CD14-positive monocyte (primary cell): ENCODE data around the gene ADAM23. TPM values are rescaled to one million over a fixed set of nuclear protein-coding genes. Genes with fewer than 3 reads are reported as not detected.

Experiments used
- DNase-seq, 3 donors: peaks; one replicate each; pipeline ENCODE4 v3.0.0-alpha.2; 2011 to 2022
- H2AFZ ChIP-seq: 2 replicates; pipeline ENCODE4 v1.6.0; 2012; ENCODE audit warnings: mild to moderate bottlenecking, low read depth, low read length, inconsistent platforms; ENCODE audit not compliant: insufficient read depth, poor library complexity, severe bottlenecking
- H3K27ac ChIP-seq, 2 donors: 1 replicate in 1 of 2; 2 replicates in 1 of 2; pipeline ENCODE4 v1.5.1; 2012 to 2013; ENCODE audit warnings: low read length in 2 of 2, control low read depth in 1 of 2, inconsistent platforms in 1 of 2, low read depth in 1 of 2, mild to moderate bottlenecking in 1 of 2
- H3K27me3 ChIP-seq, 2 donors: one replicate each; pipeline versions ENCODE4 v1.6.0 to v1.6.1; 2011 to 2013; ENCODE audit warnings: low read length in 2 of 2; ENCODE audit not compliant: control insufficient read depth in 2 of 2, insufficient read depth in 2 of 2
- H3K36me3 ChIP-seq, 2 donors: replicated peaks in 1 of 2; 1 replicate in 1 of 2; 2 replicates in 1 of 2; pipeline versions ENCODE4 v1.5.1 to v1.6.1; 2012 to 2013; ENCODE audit warnings: low read length in 2 of 2, control low read depth in 1 of 2, inconsistent platforms in 1 of 2, mild to moderate bottlenecking in 1 of 2; ENCODE audit not compliant: insufficient read depth in 2 of 2, control insufficient read depth in 1 of 2
- H3K4me1 ChIP-seq, 2 donors: 1 replicate in 1 of 2; 2 replicates in 1 of 2; pipeline versions ENCODE4 v1.5.1 to v1.6.1; 2012 to 2013; ENCODE audit warnings: low read length in 2 of 2, control low read depth in 1 of 2, inconsistent platforms in 1 of 2, mild to moderate bottlenecking in 1 of 2, moderate library complexity in 1 of 2; ENCODE audit not compliant: insufficient read depth in 2 of 2, control insufficient read depth in 1 of 2
- H3K4me2 ChIP-seq: replicated peaks from 2 replicates; pipeline ENCODE3; 2012; ENCODE audit warnings: low read length, moderate library complexity, mild to moderate bottlenecking; ENCODE audit not compliant: poor library complexity, severe bottlenecking; ENCODE audit errors: extremely low read depth
- H3K4me3 ChIP-seq, 3 experiments: fragments of 200-600 bp in 1 of 3; sonication (generic) in 1 of 3; replicated peaks in 1 of 3; 1 replicate in 2 of 3; 2 replicates in 1 of 3; pipeline ENCODE4 v1.5.1; 2011 to 2013; ENCODE audit warnings: low read length in 3 of 3, mild to moderate bottlenecking in 3 of 3, control low read depth in 2 of 3, low read depth in 2 of 3, inconsistent platforms in 1 of 3, moderate library complexity in 1 of 3
- H3K79me2 ChIP-seq: 2 replicates; pipeline ENCODE4 v1.6.0; 2012; ENCODE audit warnings: mild to moderate bottlenecking, control low read depth, inconsistent platforms, low read length, moderate library complexity; ENCODE audit not compliant: insufficient read depth
- H3K9ac ChIP-seq: 2 replicates; pipeline ENCODE4 v1.6.0; 2017; ENCODE audit warnings: low read length, mild to moderate bottlenecking; ENCODE audit not compliant: insufficient read depth, poor library complexity, severe bottlenecking
- H3K9me3 ChIP-seq, 2 donors: replicated peaks in 1 of 2; 1 replicate in 1 of 2; 2 replicates in 1 of 2; pipeline versions ENCODE4 v1.5.1 to v1.6.1; 2012 to 2013; ENCODE audit warnings: low read length in 2 of 2, control low read depth in 1 of 2; ENCODE audit not compliant: control insufficient read depth in 1 of 2, insufficient read depth in 1 of 2
- H4K20me1 ChIP-seq: 2 replicates; pipeline ENCODE4 v1.6.0; 2012; ENCODE audit warnings: mild to moderate bottlenecking, low read length, control low read depth, moderate library complexity; ENCODE audit not compliant: insufficient read depth
- H3K27ac Mint-ChIP-seq, 7 donors: one replicate each; pipeline ENCODE4 v1.8.0; 2020; ENCODE audit warnings: mild to moderate bottlenecking in 7 of 7, mixed read lengths in 7 of 7, moderate library complexity in 6 of 7, inconsistent platforms in 2 of 7
- H3K27me3 Mint-ChIP-seq, 3 donors: one replicate each; pipeline ENCODE4 v1.8.0; 2021 to 2022; ENCODE audit warnings: low read depth in 3 of 3, mild to moderate bottlenecking in 3 of 3, mixed read lengths in 3 of 3, moderate library complexity in 3 of 3, inconsistent platforms in 1 of 3
- H3K36me3 Mint-ChIP-seq, 2 donors: one replicate each; pipeline ENCODE4 v1.8.0; 2020; ENCODE audit warnings: mixed read lengths in 2 of 2, inconsistent platforms in 1 of 2, mild to moderate bottlenecking in 1 of 2
- H3K4me1 Mint-ChIP-seq: one replicate; pipeline ENCODE4 v1.8.0; 2020; ENCODE audit warnings: mild to moderate bottlenecking, mixed read lengths
- H3K4me3 Mint-ChIP-seq, 2 donors: one replicate each; pipeline ENCODE4 v1.8.0; 2020; ENCODE audit warnings: mild to moderate bottlenecking in 2 of 2, mixed read lengths in 2 of 2, moderate library complexity in 1 of 2
- H3K9me3 Mint-ChIP-seq, 7 donors: one replicate each; pipeline ENCODE4 v1.8.0; 2020 to 2022; ENCODE audit warnings: mixed read lengths in 7 of 7, mild to moderate bottlenecking in 6 of 7, moderate library complexity in 6 of 7, inconsistent platforms in 2 of 7
- CTCF ChIP-seq: fragments of 200-600 bp; IDR thresholded peaks from one replicate; pipeline ENCODE4 v1.8.0; 2022; ENCODE audit warnings: antibody characterized with exemption, mild to moderate bottlenecking
- WGBS: methylation state at CpG from one replicate; pipeline ENCODE4 v1.1.5; 2013; ENCODE audit warnings: missing lambda C conversion rate; ENCODE audit not compliant: insufficient coverage; 5-methylcytosine and 5-hydroxymethylcytosine counted together
- intact Hi-C, 2 donors: fragments of 100-400 bp; cut with micrococcal nuclease; formaldehyde crosslinking; loops; one replicate each; pipeline versions ENCODE4 v1.15.0 to v1.15.1; 2023
- polyA plus RNA-seq, 3 donors: library from polyadenylated mRNA; depleted of rRNA in 1 of 3; unstranded in 2 of 3; stranded (reverse) in 1 of 3; fragments of 300-500 nt in 2 of 3; fragments of >200 nt in 1 of 3; fragmentation: Illumina TruSeq in 2 of 3; gene quantifications; 1 replicate in 2 of 3; 2 replicates in 1 of 3; pipeline ENCODE4 v1.2.3, GENCODE V29; 2012 to 2021

Gene ADAM23
- polyA plus RNA-seq, 3 donors, result not detected

GRCh38 chr2:206515580-206515979 lies 72.2 kb downstream of the ADAM23 start:
- peaks cover 0 to 2% (median 0%) of the 10 kb centered on the region in 7 donors for H3K9me3 Mint-ChIP-seq
- Histone ChIP-seq H3K79me2 (no peaks in the 10 kb centered on the region), H3K4me2 (no peak overlapping the region), H3K9me3 (no peaks in the 10 kb centered on the region), H3K9ac (no peak overlapping the region), H2AFZ (no peak overlapping the region), H4K20me1 (no peaks in the 10 kb centered on the region), H3K27me3 (no peaks in the 10 kb centered on the region), H3K4me3 (no peak overlapping the region), H3K4me1 (no peaks in the 10 kb centered on the region), H3K27ac (no peak overlapping the region), H3K36me3 (no peaks in the 10 kb centered on the region)
- no CpG with 5 or more reads among the region's 1 CpG for WGBS
- TF ChIP-seq CTCF, result no peak
- H3K27me3 Mint-ChIP-seq, result peaks cover 0 to 6% (median 2%) of the 10 kb centered on the region in 3 donors
- H3K4me1 Mint-ChIP-seq, result no peaks in the 10 kb centered on the region
- DNase-seq, result no peak
- intact Hi-C loops, result no loop called here
- H3K27ac Mint-ChIP-seq, result no peak overlapping the region
- H3K36me3 Mint-ChIP-seq, result no peaks in the 10 kb centered on the region
- H3K4me3 Mint-ChIP-seq, result no peak overlapping the region

GRCh38 chr2:206518997-206519396 lies 75.7 kb downstream of the ADAM23 start:
- Histone ChIP-seq H3K4me3 (no peak overlapping the region), H4K20me1 (no peaks in the 10 kb centered on the region), H3K27me3 (no peaks in the 10 kb centered on the region), H3K79me2 (no peaks in the 10 kb centered on the region), H3K27ac (no peak overlapping the region), H3K4me2 (no peak overlapping the region), H2AFZ (no peak overlapping the region), H3K4me1 (no peaks in the 10 kb centered on the region), H3K9me3 (no peaks in the 10 kb centered on the region), H3K9ac (no peak overlapping the region), H3K36me3 (no peaks in the 10 kb centered on the region)
- TF ChIP-seq CTCF, result no peak
- no peak for DNase-seq
- Mint-ChIP-seq H3K27ac (no peak overlapping the region), H3K27me3 (peaks cover 0 to 2% (median 0%) of the 10 kb centered on the region in 3 donors), H3K4me1 (no peaks in the 10 kb centered on the region), H3K4me3 (no peak overlapping the region), H3K9me3 (peaks cover 0 to 2% (median 0%) of the 10 kb centered on the region in 7 donors), H3K36me3 (no peaks in the 10 kb centered on the region)
- intact Hi-C loops, result no loop called here
- WGBS, result 100% methylated on average over 2 of the region's 2 CpGs
